Keratinocyte (primary cell): ENCODE measurements around the gene PAQR8. TPM values are rescaled to one million over a fixed set of nuclear protein-coding genes. Genes with fewer than 3 reads are reported as not detected.

Experiments
- DNase-seq: peaks from one replicate; pipeline ENCODE4 v3.0.0-alpha.2; 2011; ENCODE audit warnings: low read depth, missing footprints, low spot score
- FAIRE-seq: peaks from 2 replicates; lab custom pipeline; 2011; peaks lifted over from hg19 to GRCh38; lab: Jason Lieb, UNC
- H2AFZ ChIP-seq: 2 replicates; pipeline ENCODE4 v1.6.0; 2012; ENCODE audit warnings: low read length, control low read depth, inconsistent platforms; ENCODE audit not compliant: control insufficient read depth
- H3K27ac ChIP-seq: 2 replicates; pipeline ENCODE4 v1.5.1; 2011; ENCODE audit warnings: low read length; ENCODE audit not compliant: control insufficient read depth, insufficient read depth
- H3K27me3 ChIP-seq: 3 replicates; pipeline ENCODE4 v1.6.0; 2011; ENCODE audit warnings: low read length; ENCODE audit not compliant: control insufficient read depth, insufficient read depth; ENCODE audit errors: extremely low read depth
- H3K36me3 ChIP-seq, 2 experiments: 2 replicates in 1 of 2; 3 replicates in 1 of 2; pipeline ENCODE4 v1.5.1; 2011; ENCODE audit warnings: low read length in 2 of 2, mild to moderate bottlenecking in 1 of 2; ENCODE audit not compliant: control insufficient read depth in 2 of 2, insufficient read depth in 2 of 2; ENCODE audit errors: extremely low read depth in 1 of 2
- H3K4me1 ChIP-seq: 3 replicates; pipeline ENCODE4 v1.5.1; 2011; ENCODE audit warnings: low read length; ENCODE audit not compliant: control insufficient read depth, insufficient read depth; ENCODE audit errors: extremely low read depth
- H3K4me2 ChIP-seq: 3 replicates; pipeline ENCODE4 v1.6.0; 2011; ENCODE audit warnings: low read depth, low read length; ENCODE audit not compliant: control insufficient read depth, insufficient read depth; ENCODE audit errors: extremely low read depth
- H3K4me3 ChIP-seq, 3 experiments: fragments of 200-600 bp in 1 of 3; sonication (generic) in 1 of 3; 2 replicates in 2 of 3; 3 replicates in 1 of 3; pipeline ENCODE4 v1.5.1; 2011 to 2016; ENCODE audit warnings: low read length in 3 of 3, mild to moderate bottlenecking in 3 of 3, control low read depth in 2 of 3, inconsistent platforms in 1 of 3, low read depth in 1 of 3, mixed read lengths in 1 of 3, mixed run types in 1 of 3, moderate library complexity in 1 of 3; ENCODE audit not compliant: control insufficient read depth in 2 of 3, insufficient read depth in 2 of 3; ENCODE audit errors: extremely low read depth in 1 of 3
- H3K79me2 ChIP-seq: 2 replicates; pipeline ENCODE4 v1.6.0; 2012; ENCODE audit warnings: low read length; ENCODE audit not compliant: control insufficient read depth, insufficient read depth
- H3K9ac ChIP-seq: 3 replicates; pipeline ENCODE4 v1.6.0; 2011; ENCODE audit warnings: low read length; ENCODE audit not compliant: control insufficient read depth, insufficient read depth; ENCODE audit errors: extremely low read depth
- H3K9me1 ChIP-seq: 3 replicates; pipeline ENCODE4 v1.6.0; 2011; ENCODE audit warnings: low read length; ENCODE audit not compliant: control insufficient read depth, insufficient read depth; ENCODE audit errors: extremely low read depth
- H3K9me3 ChIP-seq: 2 replicates; pipeline ENCODE4 v1.5.1; 2012; ENCODE audit warnings: low read depth, low read length; ENCODE audit not compliant: control insufficient read depth
- H4K20me1 ChIP-seq: 3 replicates; pipeline ENCODE4 v1.6.0; 2011; ENCODE audit warnings: low read length; ENCODE audit not compliant: control insufficient read depth, insufficient read depth; ENCODE audit errors: extremely low read depth
- CTCF ChIP-seq, 3 experiments: IDR thresholded peaks in 1 of 3; conservative IDR thresholded peaks in 1 of 3; optimal IDR thresholded peaks in 1 of 3; 2 replicates in 2 of 3; 3 replicates in 1 of 3; pipeline versions ENCODE3 to v1.5.1; 2011; ENCODE audit warnings: low read length in 3 of 3, mild to moderate bottlenecking in 3 of 3, moderate library complexity in 2 of 3, control low read depth in 1 of 3, inconsistent platforms in 1 of 3; ENCODE audit not compliant: insufficient read depth in 2 of 3; ENCODE audit errors: extremely low read depth in 1 of 3
- EZH2 ChIP-seq: IDR thresholded peaks from one replicate; pipeline ENCODE4 v1.6.1; 2012; ENCODE audit warnings: inconsistent platforms, mild to moderate bottlenecking, low read length, moderate library complexity
- dilution Hi-C: fragments of 300-500 bp; cut with MboI; formaldehyde crosslinking; loops from one replicate; pipeline ENCODE4 v1.7.0; 2020; ENCODE audit warnings: low sequenced_read_pairs; ENCODE audit not compliant: extremely low pct_ligation_motif_present
- polyA plus RNA-seq, 5 experiments: library from polyadenylated mRNA; depleted of rRNA in 3 of 5; stranded (reverse) in 3 of 5; stranded (forward) in 1 of 5; unstranded in 1 of 5; fragments of >200 nt; gene quantifications; 1 replicate in 1 of 5; 2 replicates in 3 of 5; 3 replicates in 1 of 5; pipeline versions ENCODE4 v1.2.1 to v1.2.3, GENCODE V29; 2011 to 2012; ENCODE audit warnings: missing spikeins in 2 of 5, low read depth in 1 of 5, low replicate concordance in 1 of 5

Gene PAQR8
- polyA plus RNA-seq, 1 donor (not counting 4 experiments of a cell fraction or from before 2014, with no cell fraction given) = 1.6 TPM

- no peaks in the 10 kb centered on the region for H3K27me3 ChIP-seq
- H3K9ac ChIP-seq = no peak overlapping the region
- no peaks in the 10 kb centered on the region for H4K20me1 ChIP-seq
- no peak overlapping the region for H3K4me2 ChIP-seq
- H3K79me2 ChIP-seq = no peaks in the 10 kb centered on the region
- FAIRE-seq (no peak), DNase-seq (no peak)
- dilution Hi-C loops = loop anchor here (25.0 kb wide), 1 partner anchor 259 kb away; the partner anchor contains the start of gene TMEM14A
- no peaks in the 10 kb centered on the region for H3K9me1 ChIP-seq
- peak overlapping the region; percentile 32 for H2AFZ ChIP-seq
- no peaks in the 10 kb centered on the region for H3K9me3 ChIP-seq
- no peak overlapping the region for H3K4me3 ChIP-seq
- no peak for TF ChIP-seq CTCF (optimal IDR thresholded peaks at IDR 0.05 in 1 of 3, IDR thresholded peaks at IDR 0.05 in 1 of 3, conservative IDR thresholded peaks at IDR 0.05 in 1 of 3; ENCODE audit: extremely low read depth in 1 of 3, insufficient read depth in 2 of 3, low read length in 3 of 3)
- TF ChIP-seq EZH2 = no peak
- peaks cover 11% of the 10 kb centered on the region for H3K4me1 ChIP-seq
- H3K27ac ChIP-seq = no peak overlapping the region
- no peaks in the 10 kb centered on the region for H3K36me3 ChIP-seq
Measured at GRCh38 chr6:52403627-52404026, 41.7 kb downstream of the PAQR8 start.

- no peaks in the 10 kb centered on the region for H3K79me2 ChIP-seq
- TF ChIP-seq CTCF (optimal IDR thresholded peaks at IDR 0.05 in 1 of 3, IDR thresholded peaks at IDR 0.05 in 1 of 3, conservative IDR thresholded peaks at IDR 0.05 in 1 of 3; ENCODE audit: extremely low read depth in 1 of 3, insufficient read depth in 2 of 3, low read length in 3 of 3) (no peak), EZH2 (no peak)
- no peak overlapping the region for H2AFZ ChIP-seq
- no peaks in the 10 kb centered on the region for H3K36me3 ChIP-seq
- no peaks in the 10 kb centered on the region for H3K9me3 ChIP-seq
- no peak overlapping the region for H3K4me3 ChIP-seq
- dilution Hi-C loops = loop anchor here (25.0 kb wide), 1 partner anchor 257 kb away; the partner anchor contains the start of gene TMEM14A
- FAIRE-seq (no peak), DNase-seq (no peak)
- H3K9me1 ChIP-seq = no peaks in the 10 kb centered on the region
- H3K27me3 ChIP-seq = no peaks in the 10 kb centered on the region
- H3K27ac ChIP-seq = no peak overlapping the region
- no peak overlapping the region for H3K9ac ChIP-seq
- H3K4me2 ChIP-seq = no peak overlapping the region
- H3K4me1 ChIP-seq = peaks cover 7% of the 10 kb centered on the region
- no peaks in the 10 kb centered on the region for H4K20me1 ChIP-seq
Measured at GRCh38 chr6:52405243-52405642, 43.3 kb downstream of the PAQR8 start.
